ENCODE data around the gene ERGIC1. TPM values are rescaled to one million over a fixed set of nuclear protein-coding genes. Genes with fewer than 3 reads are reported as not detected.
A peak's percentile ranks its signal among the peaks of the same experiment; 100 is the strongest.

ERGIC1 gene
- total RNA-seq, 6 experiments from 2014 or later, result 240 to 276 (median 258) TPM

GRCh38 chr5:172906436-172906835 is 72.4 kb downstream of the ERGIC1 start:
- Mint-ChIP-seq H3K36me3 (ENCODE audit: low read depth) (peaks cover 11% of the 10 kb centered on the region), H3K27ac (peak overlapping the region; percentile 99), H3K4me1 (ENCODE audit: low read depth) (peaks cover 85% of the 10 kb centered on the region), H3K4me3 (no peak overlapping the region), H3K9me3 (no peaks in the 10 kb centered on the region), H3K27me3 (ENCODE audit: insufficient read depth) (peaks cover 6% of the 10 kb centered on the region)
- TF ChIP-seq CTCF (IDR thresholded peaks at IDR 0.05), result no peak
- DNase-seq, result peak; percentile 57

GRCh38 chr5:172906888-172907287 is 72.8 kb downstream of the ERGIC1 start:
- Mint-ChIP-seq H3K4me1 (ENCODE audit: low read depth) (peaks cover 85% of the 10 kb centered on the region), H3K27ac (peak overlapping the region; percentile 99)

GRCh38 chr5:172907657-172908056 is 73.6 kb downstream of the ERGIC1 start:
- Mint-ChIP-seq H3K36me3 (ENCODE audit: low read depth) (peaks cover 11% of the 10 kb centered on the region), H3K9me3 (no peaks in the 10 kb centered on the region), H3K27me3 (ENCODE audit: insufficient read depth) (peaks cover 6% of the 10 kb centered on the region), H3K27ac (peak overlapping the region; percentile 99), H3K4me1 (ENCODE audit: low read depth) (peaks cover 79% of the 10 kb centered on the region), H3K4me3 (no peak overlapping the region)
- TF ChIP-seq CTCF (IDR thresholded peaks at IDR 0.05), result no peak
- DNase-seq, result no peak

More at GRCh38 chr5:172906888-172907287, 72.8 kb downstream of the ERGIC1 start:
- no peak for DNase-seq
- no peaks in the 10 kb centered on the region for H3K9me3 Mint-ChIP-seq
- TF ChIP-seq CTCF (IDR thresholded peaks at IDR 0.05), result no peak
- H3K27me3 Mint-ChIP-seq (ENCODE audit: insufficient read depth), result peaks cover 6% of the 10 kb centered on the region
- H3K36me3 Mint-ChIP-seq (ENCODE audit: low read depth), result peaks cover 11% of the 10 kb centered on the region
- no peak overlapping the region for H3K4me3 Mint-ChIP-seq

- H3K9me3 Mint-ChIP-seq, result no peaks in the 10 kb centered on the region
- peak overlapping the region; percentile 68 for H3K27ac Mint-ChIP-seq
- H3K27me3 Mint-ChIP-seq (ENCODE audit: insufficient read depth), result peaks cover 6% of the 10 kb centered on the region
- no peak for TF ChIP-seq CTCF (IDR thresholded peaks at IDR 0.05)
- peaks cover 69% of the 10 kb centered on the region for H3K4me1 Mint-ChIP-seq (ENCODE audit: low read depth)
- peaks cover 13% of the 10 kb centered on the region for H3K36me3 Mint-ChIP-seq (ENCODE audit: low read depth)
- H3K4me3 Mint-ChIP-seq, result no peak overlapping the region
- DNase-seq, result no peak
These were observed 74.6 kb downstream of the ERGIC1 start for GRCh38 chr5:172908662-172909061.

- Mint-ChIP-seq H3K27me3 (ENCODE audit: insufficient read depth) (peaks cover 4% of the 10 kb centered on the region), H3K36me3 (ENCODE audit: low read depth) (peaks cover 12% of the 10 kb centered on the region), H3K27ac (peak overlapping the region; percentile 87), H3K4me3 (peak overlapping the region; percentile 38), H3K4me1 (ENCODE audit: low read depth) (peaks cover 55% of the 10 kb centered on the region), H3K9me3 (no peaks in the 10 kb centered on the region)
- DNase-seq, result peak; percentile 85
- no peak for TF ChIP-seq CTCF (IDR thresholded peaks at IDR 0.05)
These were observed 76.0 kb downstream of the ERGIC1 start for GRCh38 chr5:172909931-172910502.
